ENCODE measurements around the gene TMIGD2.
"Not testable (repeated sequence)": the region's sequence is repeated elsewhere in the genome, so short reads cannot be mapped to it uniquely, and the experiment has no call there.

Gene TMIGD2

DNA sequence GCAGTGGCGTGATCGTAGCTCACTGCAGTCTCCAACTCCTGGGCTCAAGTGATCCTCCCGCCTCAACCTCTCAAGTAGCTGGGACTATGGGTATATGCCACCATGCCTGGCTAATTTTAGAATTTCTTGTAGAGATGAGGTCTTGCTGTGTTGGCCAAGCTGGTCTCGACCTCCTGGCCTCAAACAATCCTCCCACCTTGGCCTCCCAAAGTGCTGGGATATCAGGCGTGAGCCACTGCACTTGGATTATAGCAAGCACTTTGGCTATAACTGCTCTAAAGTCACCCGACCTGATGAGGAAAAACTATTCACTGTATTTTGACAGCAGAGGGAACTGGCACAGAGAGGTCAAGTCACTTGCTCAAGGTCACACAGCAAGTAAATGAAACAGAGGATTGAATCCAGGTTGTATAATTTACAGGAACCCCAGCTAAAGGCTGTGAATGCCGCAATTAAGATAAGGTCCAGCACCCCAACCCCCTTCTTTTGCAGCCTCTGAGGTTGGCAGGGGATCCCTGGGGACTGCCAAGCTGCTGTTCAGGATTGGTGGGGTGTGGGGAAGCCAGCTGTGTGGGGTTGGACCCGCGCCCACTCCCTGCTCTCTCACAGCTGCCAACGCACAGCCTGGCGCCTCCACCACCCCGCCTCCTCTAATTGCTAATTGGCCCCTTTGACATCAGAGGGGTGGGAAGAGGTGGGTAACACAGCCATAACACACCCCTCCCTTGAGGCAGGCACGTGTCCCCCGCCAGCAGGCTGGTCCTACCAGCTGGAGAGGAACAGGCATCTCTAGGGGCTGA lies 6.0 kb downstream of the TMIGD2 start:
- DNase-seq, result no peak

GRCh38 chr19:4294389-4294788 lies 7.8 kb downstream of the TMIGD2 start:
- no peak for DNase-seq

DNA sequence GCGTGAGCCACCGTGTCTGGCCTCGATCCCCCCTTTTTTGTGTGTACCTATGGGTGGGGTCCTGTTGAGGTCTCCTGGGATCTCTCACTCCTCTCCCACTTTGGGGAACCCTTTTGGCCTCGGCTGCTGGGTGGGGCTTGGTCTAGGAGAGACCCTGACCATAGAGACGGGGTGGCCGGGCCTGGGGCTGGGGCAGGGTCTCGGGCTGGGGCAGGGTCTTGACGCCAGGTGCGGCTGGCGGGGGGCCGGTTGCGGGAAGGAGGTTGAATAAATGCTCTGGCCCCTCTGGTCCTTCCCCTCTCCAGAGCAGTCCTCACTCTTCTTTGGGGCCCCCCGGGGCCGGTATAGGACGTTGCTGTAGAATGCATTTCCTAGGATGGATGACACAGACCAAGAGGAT lies 9.7 kb downstream of the TMIGD2 start:
- no peak for DNase-seq

DNA sequence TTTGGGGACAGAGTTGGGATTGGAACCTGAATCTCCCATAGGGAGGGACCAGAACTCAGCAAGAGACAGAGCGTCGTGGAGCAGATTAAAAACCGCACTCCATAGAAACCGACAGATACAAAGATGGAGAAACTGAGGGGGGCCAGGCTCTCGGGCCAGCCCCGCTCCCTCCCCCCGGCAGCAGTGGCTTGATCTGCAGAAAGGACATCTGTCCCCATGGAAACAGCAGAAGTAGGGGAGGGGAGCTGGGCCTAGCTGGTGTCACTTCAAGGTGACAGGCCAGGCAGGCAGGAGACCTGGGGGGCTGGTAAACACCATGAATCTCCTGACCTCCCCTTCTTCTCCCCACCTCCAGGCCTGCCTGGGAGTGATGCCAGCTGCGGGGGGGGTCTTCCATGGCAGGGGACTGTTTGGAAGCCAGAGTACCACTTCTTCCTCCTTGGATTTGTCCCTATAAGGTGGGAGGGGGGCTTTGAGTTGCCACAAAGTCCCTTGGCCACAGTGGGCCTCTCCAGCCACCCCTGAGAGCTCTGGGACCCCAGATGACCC lies 10.9 kb downstream of the TMIGD2 start:
- DNase-seq, result no peak

DNA sequence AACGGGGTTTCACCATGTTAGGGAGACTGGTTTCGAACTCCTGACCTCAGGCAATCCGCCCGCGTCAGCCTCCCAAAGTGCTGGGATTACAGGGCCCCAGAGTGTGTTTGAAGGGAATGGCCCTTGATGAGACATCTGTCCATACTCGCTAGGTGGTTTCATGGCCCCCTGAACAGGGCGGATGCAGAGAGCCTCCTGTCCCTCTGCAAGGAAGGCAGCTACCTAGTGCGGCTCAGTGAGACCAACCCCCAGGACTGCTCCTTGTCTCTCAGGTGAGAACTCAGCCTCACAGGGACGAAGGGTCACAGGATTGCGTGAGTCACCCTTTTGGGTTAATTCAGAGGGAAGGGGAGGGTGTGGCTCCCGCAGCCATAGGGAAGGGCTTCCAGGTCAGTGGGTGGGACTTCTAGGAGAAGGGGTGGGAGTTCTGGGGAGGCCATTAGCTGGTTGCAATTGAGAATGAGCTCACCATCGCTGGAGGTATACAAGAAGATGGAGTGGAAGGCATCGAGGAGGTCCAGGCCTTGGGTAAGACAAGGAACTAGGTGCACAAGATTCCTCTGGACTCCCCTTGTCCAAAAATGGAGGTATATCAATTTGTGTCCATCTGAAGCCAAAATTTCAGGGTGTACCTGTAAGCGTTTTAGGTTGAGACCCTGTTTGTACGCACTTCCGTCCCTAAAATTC lies 14.0 kb downstream of the TMIGD2 start:
- no peak for DNase-seq

DNA sequence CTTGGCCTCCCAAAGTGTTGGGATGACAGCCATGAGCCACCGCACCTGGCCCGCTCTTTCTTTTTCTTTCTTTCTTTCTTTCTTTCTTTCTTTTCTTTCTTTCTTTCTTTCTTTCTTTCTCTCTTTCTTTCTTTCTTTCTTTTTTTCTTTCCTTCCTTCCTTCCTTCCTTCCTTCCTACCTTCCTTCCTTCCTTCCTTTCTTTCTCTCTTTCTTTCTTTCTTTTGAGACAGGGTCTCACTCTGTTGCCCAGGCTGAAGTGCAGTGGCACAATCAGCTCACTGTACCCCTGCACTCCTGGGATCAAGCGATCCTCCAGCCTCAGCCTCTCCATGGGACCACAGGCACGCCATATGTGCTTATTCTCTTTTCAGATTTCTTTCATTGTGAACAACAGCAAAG lies 16.0 kb downstream of the TMIGD2 start:
- DNase-seq, result not testable (repeated sequence)

- no peak for DNase-seq
Observed at GRCh38 chr19:4284974-4285373, 17.2 kb downstream of the TMIGD2 start.

DNA sequence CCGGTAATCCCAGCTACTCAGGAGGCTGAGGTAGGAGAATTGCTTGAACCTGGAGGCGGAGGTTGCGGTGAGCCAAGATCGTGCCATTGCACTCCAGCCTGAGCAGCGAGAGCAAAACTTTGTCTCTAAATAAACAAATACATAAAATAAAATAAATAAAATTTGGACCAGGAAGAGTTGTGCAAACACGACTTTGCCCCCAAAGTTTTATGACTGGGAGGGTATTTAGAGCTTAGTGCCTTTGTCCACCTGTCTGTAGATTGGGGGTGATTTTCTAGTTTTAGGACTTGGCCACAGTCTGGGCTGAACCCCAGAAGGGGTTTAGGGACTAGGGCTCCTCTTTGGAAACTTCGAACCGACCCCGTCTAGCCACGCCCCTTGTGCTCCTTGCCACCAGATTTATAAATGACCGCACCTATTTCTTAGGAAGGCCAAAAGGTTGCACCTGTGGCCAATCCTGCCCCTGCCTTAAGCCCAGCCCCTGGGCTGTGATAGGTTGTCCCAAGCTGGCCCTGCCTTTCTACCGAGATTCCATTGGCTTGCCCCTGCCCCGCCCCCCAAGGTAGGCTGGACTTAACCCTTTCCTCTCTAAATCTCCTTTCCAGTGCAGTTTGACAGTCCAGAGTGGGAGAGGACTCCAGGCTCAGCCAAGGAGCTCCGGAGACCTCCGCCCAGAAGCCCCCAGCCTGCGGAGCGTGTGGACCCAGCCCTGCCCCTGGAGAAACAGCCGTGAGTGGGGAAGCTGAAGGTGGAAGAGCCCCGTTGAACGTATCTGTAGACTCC lies 17.8 kb downstream of the TMIGD2 start:
- no peak for DNase-seq

GRCh38 chr19:4279530-4280422 lies 22.4 kb downstream of the TMIGD2 start:
- no peak for DNase-seq

- no peak for DNase-seq
Observed at GRCh38 chr19:4279267-4279529, 23.0 kb downstream of the TMIGD2 start.

DNA sequence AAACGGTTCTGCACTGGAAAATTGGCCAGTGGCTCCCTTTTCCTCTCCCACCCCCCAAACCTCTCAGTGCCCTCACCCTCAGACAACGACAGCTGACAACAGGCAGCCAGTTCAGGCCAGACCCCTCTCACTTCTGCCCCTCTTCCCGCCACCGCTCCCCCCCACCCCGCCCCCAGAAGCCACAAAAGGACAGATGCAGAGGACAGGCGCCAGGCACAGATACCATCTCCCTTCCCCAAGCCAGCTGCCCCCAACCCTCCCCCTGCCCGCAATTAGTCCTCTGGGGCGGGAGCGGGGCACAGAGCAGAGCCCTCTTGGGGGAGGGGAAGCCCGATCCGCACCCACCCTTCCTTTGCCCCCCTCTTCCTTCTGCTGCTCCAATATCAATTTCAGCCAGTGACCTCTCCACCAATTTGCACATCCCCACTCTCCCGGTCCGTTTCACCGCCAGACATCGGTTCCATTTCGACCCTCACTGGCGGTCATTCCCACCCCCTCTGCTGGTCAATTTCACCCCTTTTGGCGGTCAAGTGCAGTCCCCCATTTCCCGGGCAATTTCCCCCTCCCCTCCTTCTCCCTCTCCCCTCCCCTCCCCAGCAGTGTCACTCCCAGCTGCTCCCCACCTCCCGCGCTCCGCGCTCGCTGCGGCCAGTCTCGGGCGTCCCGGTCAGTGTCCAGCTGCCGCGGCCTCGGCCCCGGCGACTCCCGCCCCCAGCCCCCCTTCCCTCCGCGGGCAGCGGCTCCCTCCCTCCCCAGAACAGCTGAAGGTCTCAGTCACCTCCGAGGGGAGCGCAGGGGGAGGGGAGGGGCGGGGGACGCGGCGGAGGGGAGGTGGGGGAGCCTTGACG lies 23.5 kb downstream of the TMIGD2 start, which contains the start of gene SHD:
Gene SHD, plus strand, starts transcription at position 848 of the 848 bp plus-strand sequence. CDS start 798 bp downstream, outside the sequence.
- DNase-seq, result no peak

- no peak for DNase-seq
Observed at GRCh38 chr19:4278010-4278409, 24.2 kb downstream of the TMIGD2 start.

- no peak for DNase-seq
Observed at GRCh38 chr19:4277191-4277696, 24.9 kb downstream of the TMIGD2 start.

DNA sequence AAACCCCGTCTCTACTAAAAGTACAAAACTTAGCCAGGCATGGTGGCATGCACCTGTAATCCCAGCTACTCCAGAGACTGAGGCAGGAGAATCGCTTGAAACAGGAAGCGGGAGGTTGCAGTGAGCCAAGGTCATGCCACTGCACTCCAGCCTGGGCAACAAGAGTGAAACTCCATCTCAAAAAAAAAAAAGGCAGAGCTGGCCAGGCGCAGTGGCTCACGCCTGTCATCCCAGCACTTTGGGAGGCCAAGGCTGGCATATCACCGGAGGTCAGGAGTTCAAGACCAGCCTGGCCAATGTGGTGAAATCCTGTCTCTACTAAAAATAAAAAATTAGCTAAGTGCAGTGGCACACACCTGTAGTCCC lies 27.9 kb downstream of the TMIGD2 start:
- DNase-seq, result not testable (repeated sequence)

DNA sequence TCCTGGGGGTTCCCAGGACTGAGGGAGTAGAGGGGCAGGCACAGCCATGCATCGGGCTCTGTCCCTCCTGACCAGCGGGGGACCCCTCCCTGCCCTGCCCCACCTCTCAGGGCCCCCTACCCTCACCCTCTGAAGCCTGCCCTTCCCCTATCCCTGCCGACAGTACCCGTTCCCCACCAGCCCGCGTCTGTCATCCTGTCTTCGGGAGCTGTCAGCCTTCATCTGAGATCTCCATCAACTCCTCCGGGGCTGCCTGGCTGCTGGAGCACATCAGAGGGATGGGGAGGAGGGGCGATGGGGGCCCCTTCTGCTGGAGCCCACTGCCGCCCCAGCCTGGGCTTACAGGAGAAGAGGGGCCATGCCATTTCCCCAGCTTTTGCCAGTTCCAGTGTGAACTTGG lies 29.3 kb downstream of the TMIGD2 start:
- DNase-seq, result no peak

DNA sequence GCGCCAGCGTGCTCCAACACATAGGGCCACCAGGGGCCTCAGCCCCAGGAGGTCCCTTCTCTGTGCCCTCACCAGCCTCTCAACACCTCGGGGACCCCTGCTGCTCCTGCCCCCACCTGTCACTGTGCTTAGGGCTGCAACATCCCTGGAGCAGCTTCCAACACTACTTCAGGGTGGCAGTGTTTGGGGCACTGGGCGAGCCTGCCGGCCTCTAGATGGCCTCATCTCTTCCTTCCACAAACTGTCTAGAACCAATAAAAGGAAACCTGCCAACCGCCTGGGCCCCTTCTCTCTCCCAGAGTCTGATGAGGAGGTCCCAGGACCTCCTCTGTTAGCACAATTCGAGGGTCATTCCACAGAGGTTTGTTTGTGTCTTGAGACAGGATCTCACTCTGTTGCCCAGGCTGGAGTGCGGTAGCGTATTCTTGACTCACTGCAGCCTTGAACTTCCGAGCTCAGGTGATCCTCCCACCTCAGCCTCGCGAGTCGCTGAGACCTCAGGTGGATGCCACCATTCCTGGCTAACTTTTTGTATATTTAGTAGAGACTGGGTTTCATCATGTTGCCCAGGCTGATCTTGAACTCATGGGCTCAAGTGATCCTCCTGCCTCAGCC lies 33.3 kb downstream of the TMIGD2 start:
- DNase-seq, result no peak

DNA sequence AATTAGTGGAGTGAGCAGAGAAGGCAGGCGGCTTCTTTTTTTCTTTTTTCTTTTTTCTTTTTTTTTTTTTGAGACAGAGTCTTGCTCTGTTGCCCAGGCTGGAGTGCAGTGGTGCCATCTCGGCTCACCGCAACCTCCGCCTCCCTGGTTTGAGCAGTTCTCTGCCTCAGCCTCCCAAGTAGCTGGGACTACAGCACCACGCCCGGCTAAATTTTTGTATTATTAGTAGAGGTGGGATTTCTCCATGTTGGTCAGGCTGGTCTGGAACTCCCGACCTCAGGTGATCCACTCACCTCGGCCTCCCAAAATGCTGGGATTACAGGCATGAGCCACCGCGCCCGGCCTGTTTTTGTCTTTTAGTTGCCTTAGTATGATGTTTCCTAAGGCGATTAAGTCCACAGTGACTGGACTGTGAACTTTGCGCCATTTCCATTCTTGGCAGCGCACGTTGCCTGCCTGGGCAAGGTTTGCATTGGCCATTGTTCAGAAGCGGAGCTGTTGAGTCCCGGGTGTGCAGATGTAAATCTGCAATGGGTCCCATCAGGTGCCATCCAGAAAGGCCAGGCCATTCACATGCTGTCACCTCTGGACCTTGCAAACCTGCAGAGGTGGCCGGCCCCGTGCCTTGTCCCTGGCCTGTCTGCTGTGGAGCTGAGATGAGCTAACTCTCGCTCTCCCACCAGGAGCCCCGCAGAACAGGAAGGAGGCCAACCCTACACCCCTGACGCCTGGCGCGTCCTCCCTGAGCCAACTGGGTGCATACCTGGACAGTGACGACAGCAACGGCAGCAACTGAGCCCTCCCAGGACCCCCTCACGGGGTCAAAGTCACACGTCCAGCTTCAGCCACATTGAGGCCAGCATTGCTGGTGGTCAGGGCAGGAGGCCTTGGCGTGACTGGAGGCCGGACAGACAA lies 34.0 kb downstream of the TMIGD2 start:
- no peak for DNase-seq

DNA sequence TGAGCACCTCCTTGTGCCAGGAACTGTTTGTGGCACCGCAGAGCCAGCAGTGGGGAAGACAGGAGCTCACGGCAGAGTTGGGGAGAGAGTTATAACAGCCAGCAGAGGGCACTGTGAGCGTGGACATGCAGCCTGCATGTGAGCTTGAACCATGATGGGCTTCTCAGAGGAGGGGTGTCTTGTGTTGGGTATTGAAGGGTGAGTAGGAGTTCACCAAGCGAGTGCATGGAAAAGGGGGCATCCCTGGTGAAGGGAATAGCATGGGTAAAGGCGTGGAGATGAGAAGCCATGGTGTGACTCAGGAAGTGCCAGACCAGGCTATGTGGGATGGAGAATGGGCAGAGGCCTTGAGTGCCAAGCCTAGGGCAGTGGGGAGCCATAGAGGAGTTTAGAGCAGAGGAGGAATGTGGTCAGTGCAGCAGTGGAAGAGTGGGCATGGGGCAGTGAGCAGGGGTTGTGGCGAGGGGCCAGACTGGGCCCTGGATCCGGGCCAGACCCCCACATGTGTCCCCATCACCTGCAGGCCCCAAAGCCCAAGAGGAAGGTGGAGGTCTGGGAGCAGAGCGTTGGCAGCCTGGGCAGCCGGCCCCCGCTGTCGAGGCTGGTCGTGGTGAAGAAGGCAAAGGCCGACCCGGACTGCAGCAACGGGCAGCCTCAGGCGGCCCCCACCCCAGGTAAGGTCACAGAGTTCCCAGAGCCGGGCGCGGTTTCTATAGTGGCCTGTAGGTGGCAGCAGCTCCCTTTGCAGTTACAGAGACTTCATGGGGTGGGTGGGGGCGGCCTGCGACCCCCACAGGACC lies 34.9 kb downstream of the TMIGD2 start:
- peak; percentile 41 for DNase-seq
